Measurements from ENCODE around the gene TEX14. TPM values are rescaled to one million over a fixed set of nuclear protein-coding genes. Genes with fewer than 3 reads are reported as not detected.
"Not testable (repeated sequence)": the region's sequence is repeated elsewhere in the genome, so short reads cannot be mapped to it uniquely, and the experiment has no call there.

Gene TEX14
- total RNA-seq, 1 experiment from 2014 or later, result not detected

DNA sequence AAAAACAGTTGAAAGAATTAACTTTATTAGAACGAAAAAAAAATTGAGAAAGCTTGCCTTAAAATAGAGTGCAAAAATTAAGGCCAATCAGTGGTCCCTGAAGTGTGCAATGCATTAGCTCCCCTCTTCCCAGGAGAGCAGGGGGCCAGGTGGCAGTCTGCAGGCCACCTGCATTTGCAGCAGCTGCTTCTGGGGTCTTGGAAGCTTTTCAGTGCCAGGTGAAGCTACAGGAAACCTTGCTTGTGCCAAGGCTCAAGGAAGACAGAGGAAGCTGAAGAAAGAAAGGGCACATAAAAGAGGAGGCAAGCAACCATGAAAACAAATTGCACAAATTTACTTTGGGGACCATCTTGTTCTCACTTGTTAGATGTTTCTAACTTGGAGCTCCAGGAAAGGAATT, 126.9 kb downstream of the TEX14 start:
- no peak for DNase-seq (ENCODE audit: low read depth)

DNA sequence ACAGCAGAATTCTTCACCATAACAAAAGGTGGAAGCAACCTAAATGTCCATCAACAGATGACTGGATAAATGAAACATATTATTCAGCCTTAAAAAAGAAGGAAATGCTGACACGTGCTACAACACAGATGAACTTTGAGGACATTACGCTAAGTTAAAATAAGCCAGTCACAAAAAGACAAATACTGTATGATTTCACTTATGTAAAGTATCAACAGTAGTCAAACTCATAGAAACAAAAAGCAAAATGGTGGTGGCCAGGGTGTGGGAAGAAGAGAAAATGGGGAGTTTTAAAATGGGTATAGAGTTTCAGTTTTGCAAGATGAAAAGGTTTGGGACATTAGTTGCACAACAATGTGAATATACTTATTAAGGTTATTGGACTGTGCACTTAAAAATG, 127.6 kb downstream of the TEX14 start:
- DNase-seq (ENCODE audit: low read depth), result no peak

DNA sequence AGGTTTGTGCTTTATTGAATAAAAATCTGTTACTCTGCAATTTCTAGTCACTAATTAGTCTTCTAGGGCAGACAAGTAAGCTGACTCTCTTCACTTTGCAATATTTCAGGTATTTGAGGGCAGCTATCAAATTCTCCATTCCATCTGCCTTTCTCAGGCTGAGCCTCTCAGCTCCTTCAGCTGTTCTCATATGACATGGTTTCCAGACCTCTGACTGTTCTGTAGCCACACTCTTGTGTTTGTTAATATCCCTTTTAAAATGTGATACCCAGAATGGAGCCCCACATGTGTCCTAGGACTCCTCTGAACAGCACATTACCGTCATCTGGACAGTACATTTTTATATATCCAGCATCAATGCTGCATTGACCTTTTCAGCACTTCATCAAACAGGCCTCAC, 131.3 kb downstream of the TEX14 start:
- no peak for DNase-seq (ENCODE audit: low read depth)

DNA sequence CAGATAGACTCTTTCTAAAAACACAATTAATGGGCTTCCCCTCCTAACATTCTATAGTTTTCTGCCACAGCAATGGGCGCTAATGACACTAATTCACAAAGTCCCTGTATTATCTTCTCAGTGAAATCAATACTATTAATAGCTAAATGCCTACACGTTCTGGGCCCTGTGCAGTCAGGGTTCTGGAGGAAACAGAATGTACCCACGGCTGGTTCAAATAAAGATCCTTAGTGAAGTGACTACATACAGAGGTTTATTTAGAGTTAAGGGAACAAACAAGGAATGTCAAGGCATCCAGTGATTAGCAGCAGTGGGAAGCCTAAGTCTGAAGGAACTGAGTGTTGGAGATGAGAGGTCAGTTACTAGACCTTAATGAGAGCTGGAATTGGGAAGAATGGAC, 133.9 kb downstream of the TEX14 start:
- no peak for DNase-seq (ENCODE audit: low read depth)

DNA sequence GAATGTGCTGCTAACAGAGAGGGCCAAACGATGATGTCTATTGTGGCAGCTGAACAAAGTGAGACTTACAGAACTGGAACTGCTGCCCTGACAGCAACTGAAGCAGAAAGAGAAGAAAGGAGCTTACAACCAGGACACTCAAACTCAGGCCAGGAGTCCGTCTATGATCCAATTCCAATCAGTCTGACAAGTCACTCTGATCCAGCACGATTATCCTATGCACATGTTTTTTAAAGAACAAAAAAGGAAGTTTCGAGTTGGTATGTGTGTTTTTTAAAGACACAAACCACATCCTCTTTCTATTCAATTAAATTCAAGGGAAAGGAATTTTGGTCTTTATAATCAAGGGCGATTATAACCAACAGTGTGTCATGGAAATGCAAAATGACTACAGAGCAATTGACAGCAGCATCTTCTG, 135.0 kb downstream of the TEX14 start:
- DNase-seq (ENCODE audit: low read depth), result no peak

DNA sequence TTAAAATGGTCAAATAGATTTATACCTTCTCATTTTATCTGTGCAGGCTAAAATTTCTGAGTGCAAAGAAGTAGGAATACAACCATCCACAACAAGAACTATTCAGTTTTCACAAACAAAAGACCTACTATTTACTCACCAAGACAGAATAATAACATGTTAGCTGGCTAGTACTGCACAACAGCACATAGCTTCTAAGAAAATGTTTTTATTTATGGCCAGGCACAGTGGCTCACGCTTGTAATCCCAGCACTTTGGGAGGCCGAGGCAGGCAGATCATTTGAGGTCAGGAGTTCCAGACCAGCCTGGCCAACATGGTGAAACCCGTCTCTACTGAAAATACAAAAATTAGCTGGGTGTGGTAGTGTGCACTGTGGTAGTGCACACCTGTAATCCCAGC, 136.7 kb downstream of the TEX14 start:
- not testable (repeated sequence) for DNase-seq (ENCODE audit: low read depth)

DNA sequence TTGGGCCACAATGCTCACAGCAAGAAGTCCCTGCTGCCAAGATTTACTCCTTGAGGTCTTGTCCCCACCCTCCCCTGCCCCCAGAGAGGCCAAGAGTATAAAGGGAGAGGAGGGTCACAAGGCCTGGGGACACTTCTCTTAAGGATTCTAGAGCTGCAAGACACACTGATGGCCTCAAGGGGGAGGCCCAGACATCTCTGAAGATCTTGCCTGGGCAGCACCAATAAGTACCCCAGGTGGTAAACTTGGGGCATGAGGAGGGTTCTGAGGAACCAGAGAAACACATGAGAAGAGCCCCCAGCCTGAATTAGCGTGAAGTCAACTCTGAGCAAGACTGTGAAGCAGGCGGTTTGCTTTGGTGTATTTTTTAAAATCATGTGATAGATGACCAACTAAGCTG, 150.6 kb downstream of the TEX14 start:
- DNase-seq (ENCODE audit: low read depth), result no peak

DNA sequence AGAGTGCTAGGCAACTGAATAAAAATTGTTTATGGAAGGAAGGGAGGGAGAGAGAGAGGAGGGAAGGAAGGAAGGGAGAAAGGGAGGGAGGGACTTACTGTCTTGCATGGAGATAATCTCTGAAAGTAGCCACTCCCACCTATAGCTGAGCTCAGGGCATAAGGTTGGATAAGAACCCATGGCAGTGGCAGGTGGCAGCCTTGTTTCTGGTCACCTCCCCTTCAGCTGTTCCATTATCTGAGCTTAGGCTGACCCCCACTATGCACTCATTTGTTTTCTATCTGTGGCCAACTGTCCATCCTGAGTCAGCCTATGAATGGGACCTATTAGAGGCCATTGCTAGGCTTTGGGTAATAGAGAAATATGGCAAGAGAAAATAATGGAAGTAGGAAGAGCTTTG, 152.1 kb downstream of the TEX14 start:
- no peak for DNase-seq (ENCODE audit: low read depth)

DNA sequence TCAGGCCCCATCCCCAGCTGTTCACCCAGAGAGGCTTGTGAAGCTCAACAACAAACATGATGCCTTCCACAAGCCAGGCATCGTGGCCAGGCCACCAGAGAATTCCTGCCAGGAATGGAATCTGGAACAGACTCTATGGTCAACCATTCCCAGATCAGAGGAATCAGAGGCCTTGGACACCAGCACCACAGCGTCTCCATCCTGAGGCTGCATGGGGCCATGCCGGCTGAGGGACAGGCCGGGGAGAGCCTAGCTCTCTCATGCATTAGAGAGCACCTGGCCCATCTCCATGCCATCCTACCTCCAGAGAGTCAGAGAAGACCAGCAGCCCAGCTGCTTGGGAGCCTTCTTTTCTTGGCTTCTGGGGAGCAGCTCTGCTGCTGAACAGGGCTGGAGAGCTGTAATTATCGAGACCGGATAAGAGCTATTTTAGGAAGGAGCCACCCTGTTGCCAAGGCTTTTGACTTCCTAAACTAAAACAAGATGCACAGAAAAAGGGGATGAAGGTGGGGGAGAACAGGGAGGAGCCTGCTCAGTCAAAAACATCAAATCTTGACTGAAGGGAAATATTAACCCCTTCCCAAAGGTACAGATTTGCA, 152.9 kb downstream of the TEX14 start:
- no peak for DNase-seq (ENCODE audit: low read depth)

DNA sequence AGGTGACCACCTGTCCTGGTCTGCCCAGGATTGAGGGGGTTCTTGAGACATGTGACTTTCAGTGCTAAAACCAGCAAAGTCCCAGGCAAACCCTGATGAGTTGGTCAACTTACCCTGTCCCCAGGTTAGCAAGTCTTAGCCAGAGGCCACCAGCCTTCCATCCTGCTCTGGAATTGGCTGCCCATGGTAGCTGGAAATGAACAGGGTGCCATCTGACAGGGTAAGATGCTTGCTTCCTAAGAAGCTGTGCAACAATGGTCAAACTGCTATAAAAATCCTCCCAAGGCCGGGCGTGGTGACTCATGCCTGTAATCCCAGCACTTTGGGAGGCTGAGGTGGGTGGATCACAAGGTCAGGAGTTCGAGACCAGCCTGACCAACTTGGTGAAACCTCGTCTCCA, 154.6 kb downstream of the TEX14 start:
- DNase-seq (ENCODE audit: low read depth), result no peak

DNA sequence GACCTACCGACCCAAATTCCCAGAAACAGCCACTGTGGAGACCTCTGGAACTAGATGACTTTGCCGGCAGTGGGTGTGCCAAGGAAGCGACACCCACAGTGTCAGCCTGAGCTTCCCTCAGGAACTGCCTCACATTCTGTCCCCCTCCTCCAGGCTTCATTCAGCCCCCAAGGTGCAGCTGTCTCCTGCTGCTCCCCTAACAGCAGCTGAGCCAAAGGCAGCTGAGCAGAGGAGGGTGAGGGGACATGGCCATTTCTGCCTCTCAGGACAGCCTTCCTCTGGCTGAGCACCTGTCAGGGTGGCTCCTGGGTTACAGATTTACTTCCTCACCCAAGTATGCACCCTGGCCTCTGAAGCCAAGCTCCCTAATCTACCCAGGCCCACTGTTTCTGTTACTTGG, 155.3 kb downstream of the TEX14 start:
- DNase-seq (ENCODE audit: low read depth), result no peak

DNA sequence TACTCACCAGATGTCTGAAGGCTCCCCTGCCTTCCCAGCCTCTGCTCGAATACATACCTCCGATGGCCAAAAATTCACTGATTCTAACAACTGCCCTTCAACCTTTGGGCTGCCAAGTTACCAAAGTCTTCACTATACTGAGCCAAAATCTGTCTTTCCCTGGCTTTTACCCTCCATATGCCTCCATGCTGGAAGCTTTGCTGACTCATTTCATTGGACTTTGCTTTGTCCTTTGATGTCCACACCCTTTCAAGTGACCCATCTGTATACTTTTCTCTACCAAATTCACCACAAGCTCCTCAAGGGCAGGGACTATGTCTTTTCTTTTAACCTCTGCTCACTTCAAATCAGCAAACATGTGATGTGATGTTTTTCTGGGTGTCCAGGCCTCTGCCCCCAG, 156.4 kb downstream of the TEX14 start:
- peak; percentile 85 for DNase-seq (ENCODE audit: low read depth)

DNA sequence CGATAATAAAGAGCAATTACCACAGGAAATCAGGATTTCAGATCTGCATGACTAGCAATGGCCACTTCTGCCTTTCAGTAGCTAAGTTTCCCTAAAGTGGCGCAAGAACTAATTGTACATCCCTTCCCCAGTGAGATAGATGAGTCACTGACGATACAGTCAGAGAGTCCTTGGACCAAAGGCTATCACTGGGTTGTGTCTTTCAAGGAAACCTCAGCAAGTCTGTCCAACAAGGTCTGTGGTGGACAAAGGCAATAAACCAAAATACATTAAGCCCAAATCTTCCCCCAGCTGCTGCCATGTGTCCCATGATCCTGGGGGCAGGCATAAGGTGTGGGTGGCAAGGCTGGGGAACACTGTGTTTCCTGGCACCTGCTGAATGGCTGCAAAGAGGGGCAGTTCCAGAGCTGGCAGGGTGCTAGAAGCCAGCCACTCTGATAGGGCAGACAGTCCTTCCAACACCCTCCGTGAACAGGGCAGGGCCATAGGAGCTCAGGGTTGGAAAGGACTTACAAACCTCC, 156.9 kb downstream of the TEX14 start:
- peak; percentile 83 for DNase-seq (ENCODE audit: low read depth)

DNA sequence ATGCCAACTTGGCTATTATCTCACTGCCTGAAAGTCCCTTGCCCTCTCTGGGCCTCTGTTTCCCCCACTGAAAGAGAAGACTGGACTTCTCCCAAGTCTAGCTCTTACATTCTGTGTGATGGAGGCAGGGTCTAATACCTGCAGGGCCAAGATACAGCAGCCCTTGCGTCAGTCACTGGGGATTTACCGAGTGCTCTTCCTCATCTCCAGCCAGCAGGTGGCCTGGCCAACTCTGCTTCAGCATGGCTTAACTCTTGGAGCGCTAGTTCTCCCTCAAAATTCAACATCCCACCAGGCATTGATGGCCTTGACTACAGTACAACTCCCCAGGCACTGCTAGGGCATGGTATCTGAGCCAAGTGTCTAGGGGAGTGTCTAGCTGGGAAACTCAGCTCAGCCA, 157.5 kb downstream of the TEX14 start:
- no peak for DNase-seq (ENCODE audit: low read depth)

DNA sequence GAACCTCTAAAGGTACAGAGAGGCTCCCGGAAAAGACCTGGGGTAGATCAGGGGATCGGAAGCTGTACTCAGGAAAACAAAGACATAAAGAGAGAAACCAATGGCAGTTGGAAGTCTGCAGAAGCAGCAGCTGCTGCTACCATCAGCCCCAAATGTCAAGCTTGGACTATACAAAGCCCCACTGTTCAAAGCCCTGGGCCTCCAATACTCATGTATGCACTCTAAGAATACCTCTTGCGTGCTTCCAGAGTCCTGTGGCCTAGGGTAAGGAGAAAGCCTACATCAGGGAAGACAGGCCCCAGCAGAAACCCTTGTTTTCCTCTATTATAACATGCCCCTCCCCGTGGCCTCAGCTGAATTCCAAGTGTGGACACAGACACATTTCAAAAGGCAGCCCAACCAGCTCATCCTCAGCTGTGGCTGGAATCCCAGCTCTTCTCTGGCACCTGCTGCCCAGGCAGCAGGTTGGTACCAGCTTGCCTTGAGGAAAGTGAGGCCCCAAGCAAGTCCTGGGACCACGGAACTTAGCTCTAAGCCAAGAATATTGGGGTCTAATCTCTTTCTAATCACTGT, 158.1 kb downstream of the TEX14 start:
- DNase-seq (ENCODE audit: low read depth), result no peak

DNA sequence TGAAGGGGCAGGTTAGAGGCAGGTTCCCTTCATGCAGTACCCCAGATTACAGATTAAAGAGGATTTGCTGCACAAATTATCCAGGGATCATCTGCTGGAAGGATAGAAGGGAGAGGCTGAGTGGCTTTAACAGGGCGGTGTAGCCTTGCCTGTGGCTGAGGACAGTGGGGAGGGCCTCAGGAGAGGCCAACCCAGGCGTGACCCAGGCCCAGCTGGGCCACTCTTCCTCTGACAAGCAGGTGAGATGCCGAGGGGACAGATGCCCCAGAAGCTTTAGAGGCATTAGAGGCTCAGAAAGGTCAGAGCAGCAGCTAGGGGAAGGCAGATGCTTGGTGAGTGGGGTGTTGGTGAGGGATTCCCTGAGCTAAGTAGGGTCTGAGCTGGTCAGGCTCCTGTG, 159.3 kb downstream of the TEX14 start:
- no peak for DNase-seq (ENCODE audit: low read depth)

DNA sequence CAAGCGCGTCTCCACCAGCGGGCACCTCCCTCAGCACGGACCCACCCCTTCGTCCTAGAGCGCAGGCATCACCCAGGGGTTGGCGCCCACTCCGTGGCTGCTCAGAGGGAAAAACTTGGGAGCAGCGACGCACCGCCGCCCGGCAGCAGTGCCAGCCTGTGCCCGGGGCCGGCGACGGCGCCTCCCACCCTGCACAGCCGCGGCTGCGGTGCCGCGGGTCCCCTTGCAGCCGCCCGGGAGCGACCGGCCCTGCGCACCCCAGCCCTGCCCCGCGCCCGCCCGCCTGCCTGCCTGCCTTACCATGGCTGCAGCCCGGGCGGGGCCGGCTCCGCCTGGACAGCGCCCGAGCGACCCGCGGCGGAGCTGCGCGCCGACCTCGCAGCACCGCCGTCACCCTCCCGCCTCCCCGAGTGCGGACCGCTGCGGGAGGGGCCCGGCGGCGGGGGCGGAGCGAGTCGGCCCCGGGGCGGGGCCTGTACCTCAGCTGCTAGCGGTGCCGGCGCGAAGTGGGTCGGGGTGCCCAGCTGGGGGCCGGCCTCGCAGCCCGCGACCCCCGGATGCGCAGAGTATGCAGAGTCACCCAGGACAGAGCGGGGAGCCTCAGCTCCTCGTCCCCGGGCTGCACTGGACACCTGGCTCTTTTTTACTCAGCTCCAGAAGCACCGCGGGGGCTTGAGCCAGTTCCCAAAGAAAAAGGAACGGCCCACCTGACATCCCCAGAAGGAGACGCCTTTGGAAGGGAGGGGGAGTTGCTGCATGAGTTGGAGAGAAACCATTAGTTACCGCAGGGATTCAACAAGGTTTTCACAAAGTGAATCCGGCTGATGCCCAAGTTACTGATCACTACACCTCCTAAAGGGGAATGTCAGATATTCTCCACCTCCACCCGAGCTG, 159.9 kb downstream of the TEX14 start:
- peak; percentile 56 for DNase-seq (ENCODE audit: low read depth)

DNA sequence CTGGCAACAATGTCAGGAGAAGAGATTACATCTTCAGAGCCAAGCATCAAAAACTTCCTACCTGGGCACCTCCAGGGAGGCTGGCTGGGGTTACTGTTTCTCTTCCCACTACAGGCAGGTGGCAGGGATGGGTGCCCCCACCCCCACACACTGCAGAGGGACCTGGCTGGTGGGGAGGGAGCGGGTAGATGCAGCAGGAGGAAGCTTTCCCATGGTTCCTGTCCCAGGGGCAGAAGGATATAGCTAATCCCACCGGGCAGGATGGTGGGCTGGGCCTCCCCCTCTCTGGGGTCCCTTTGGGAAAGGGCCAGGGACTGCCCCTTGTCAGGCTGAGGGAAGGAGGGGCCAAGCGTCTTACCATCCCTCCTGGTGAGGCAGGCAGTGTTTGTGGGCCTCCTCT, 160.7 kb downstream of the TEX14 start:
- no peak for DNase-seq (ENCODE audit: low read depth)

DNA sequence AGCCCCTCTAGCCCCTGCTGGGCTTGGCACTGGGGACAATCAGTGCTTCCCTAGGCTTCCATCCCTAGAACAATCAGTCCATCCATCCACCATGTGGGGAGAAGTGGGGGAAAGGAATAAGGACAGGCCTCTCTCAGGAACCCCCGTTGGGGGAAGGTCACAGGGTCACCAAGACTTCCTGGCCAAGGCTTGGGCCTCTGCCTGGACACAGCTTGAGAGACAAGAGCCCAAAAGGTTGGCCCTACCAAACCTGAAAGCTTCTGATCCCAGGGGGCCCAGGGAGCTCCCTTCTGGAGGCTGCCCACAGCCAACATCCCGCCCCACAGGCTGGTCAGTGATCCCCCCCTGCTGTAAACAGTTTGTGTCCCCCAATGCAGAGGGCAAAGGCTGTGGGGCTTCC, 161.2 kb downstream of the TEX14 start:
- DNase-seq (ENCODE audit: low read depth), result no peak

DNA sequence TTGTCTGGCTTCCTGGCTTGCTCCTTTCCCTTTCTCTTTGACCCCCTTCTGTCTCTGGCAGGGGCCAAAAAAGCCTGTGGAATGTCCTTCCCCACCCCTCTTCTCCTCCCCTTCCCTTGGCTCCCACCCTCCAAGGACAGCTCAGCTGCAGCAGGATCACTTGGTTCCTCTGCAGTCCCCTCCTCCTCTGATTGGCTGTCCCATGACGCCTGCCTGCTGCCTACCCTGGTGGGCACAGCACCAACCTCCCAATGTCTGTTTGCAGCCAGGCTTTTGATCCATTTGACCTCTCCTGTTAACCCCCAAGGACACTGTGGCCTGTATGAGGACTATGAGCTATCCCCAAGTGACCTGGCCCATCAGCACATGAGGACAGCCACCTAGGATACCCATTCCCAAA, 162.6 kb downstream of the TEX14 start:
- DNase-seq (ENCODE audit: low read depth), result no peak

DNA sequence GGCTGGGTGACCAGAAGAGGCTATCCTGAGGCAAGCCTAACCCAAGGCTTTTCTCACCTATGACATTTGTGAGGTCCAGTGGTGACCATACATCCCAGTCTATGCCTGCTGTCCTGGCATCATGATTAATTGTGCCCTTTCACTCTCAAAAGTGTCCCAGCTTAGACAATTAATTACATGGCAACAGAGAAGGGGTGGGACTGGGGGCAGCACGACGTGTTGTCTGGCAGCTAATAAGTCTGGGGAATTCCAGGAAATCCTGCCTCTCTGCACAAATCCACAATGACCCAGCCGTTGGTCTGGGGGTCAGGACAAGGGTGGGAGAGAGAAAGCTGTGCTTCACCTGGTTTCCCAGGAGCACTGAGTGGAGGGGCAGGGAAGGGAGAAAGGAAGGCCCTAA, 163.4 kb downstream of the TEX14 start:
- no peak for DNase-seq (ENCODE audit: low read depth)

DNA sequence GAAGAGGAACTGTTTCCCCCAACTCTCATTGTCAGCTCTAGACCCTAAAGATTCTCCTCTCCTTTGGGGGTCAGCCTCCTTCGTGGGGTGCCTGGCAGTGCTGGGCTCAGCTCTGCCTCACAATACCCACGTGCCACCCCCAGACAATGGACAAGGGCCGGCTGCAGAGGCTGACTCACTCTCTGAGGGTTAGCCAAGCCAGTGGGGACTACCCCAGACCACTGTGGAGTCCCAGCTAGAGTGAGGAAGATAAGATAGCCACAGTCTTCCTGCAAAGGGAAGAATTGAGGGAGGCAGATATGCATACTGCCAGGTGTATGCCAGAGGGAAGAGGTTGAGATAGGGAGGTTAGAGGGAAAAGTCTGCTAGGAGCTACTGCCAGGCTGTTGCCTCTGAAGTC, 163.9 kb downstream of the TEX14 start:
- DNase-seq (ENCODE audit: low read depth), result peak; percentile 71

DNA sequence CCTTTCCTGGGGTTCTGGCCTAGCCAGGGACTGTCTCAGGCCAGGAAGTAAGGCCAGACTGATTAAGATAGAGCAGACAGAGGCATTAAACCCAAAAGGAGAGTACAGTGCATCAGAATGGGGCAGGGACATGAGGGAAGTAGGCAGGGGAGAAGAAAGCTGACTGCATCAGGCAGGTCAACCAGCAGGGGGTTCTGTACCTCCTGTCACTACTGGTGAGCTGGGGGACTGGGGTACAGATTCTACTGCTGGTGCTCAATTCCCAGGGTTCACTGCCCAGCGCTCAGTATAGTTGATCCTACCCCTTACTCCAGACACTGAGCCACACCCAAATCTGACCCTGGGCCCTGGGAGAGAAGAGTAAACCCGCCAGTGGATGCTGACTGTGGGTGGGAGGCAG, 164.5 kb downstream of the TEX14 start:
- DNase-seq (ENCODE audit: low read depth), result no peak
